Neural progenitor cell (in vitro differentiated cells): ENCODE data around the gene EIPR1.

ENCODE experiments used
- EZH2 ChIP-seq: fragments of 200-600 bp; sonication (generic); IDR thresholded peaks from 2 replicates; pipeline ENCODE4 v1.6.1; 2017; ENCODE audit warnings: antibody characterized with exemption, mild to moderate bottlenecking, moderate library complexity
- TF ChIP-seq, protein P1 (sequence below): fragments of 200-600 bp; sonication (generic); IDR thresholded peaks from 2 replicates; pipeline ENCODE4 v1.5.1; 2017; ENCODE audit warnings: antibody characterized with exemption, mild to moderate bottlenecking

DNA sequence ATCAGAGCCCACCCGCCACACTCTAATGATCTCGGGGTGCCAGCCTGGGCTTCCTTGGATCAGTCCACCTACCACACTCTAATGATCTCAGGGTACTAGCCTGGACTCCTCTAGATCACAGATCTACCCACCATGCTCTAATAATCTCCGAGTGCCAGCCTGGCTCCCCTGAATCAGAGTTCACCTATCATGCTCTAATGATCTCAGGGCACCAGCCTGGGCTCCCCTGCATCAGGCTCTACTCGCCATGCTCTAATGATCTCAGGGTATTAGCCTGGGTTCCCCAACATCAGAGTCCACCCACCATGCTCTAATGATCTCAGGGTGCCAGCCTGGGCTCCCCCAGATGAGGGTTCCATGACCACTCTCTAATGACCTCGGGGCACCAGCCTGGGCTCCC is 48.1 kb downstream of the EIPR1 start:
- TF ChIP-seq, protein P1, sequence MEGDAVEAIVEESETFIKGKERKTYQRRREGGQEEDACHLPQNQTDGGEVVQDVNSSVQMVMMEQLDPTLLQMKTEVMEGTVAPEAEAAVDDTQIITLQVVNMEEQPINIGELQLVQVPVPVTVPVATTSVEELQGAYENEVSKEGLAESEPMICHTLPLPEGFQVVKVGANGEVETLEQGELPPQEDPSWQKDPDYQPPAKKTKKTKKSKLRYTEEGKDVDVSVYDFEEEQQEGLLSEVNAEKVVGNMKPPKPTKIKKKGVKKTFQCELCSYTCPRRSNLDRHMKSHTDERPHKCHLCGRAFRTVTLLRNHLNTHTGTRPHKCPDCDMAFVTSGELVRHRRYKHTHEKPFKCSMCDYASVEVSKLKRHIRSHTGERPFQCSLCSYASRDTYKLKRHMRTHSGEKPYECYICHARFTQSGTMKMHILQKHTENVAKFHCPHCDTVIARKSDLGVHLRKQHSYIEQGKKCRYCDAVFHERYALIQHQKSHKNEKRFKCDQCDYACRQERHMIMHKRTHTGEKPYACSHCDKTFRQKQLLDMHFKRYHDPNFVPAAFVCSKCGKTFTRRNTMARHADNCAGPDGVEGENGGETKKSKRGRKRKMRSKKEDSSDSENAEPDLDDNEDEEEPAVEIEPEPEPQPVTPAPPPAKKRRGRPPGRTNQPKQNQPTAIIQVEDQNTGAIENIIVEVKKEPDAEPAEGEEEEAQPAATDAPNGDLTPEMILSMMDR = no peak
- no peak for TF ChIP-seq EZH2
